HS-27A (cell line): ENCODE results near the gene CEACAM5.
"Not testable (repeated sequence)": the region's sequence is repeated elsewhere in the genome, so short reads cannot be mapped to it uniquely, and the experiment has no call there.

Source experiments
- DNase-seq: peaks from one replicate; pipeline ENCODE4 v3.0.0-alpha.2; 2012; ENCODE audit warnings: low read depth, missing footprints

CEACAM5 gene

GRCh38 chr19:41740415-41741243, 32.2 kb downstream of the CEACAM5 start:
- no peak for DNase-seq

GRCh38 chr19:41741244-41741554, 32.8 kb downstream of the CEACAM5 start:
- DNase-seq, result no peak

GRCh38 chr19:41744850-41745249, 36.4 kb downstream of the CEACAM5 start:
- no peak for DNase-seq

- no peak for DNase-seq
These were observed 37.3 kb downstream of the CEACAM5 start for GRCh38 chr19:41745756-41746155.

GRCh38 chr19:41746593-41747227, 38.3 kb downstream of the CEACAM5 start:
- DNase-seq, result peak; percentile 23

- DNase-seq, result no peak
These were observed 39.6 kb downstream of the CEACAM5 start for GRCh38 chr19:41748012-41748411.

- DNase-seq, result not testable (repeated sequence)
These were observed 42.1 kb downstream of the CEACAM5 start for GRCh38 chr19:41750248-41751134.

GRCh38 chr19:41753159-41753558, 44.7 kb downstream of the CEACAM5 start:
- peak; percentile 12 for DNase-seq

GRCh38 chr19:41753936-41754529, 45.6 kb downstream of the CEACAM5 start:
- peak; percentile 24 for DNase-seq

GRCh38 chr19:41755328-41755913, 47.0 kb downstream of the CEACAM5 start, which contains the start of gene CEACAM6:
CEACAM6 (plus strand) TSS chr19:41755530; CDS start chr19:41755639, 109 bp downstream.
- no peak for DNase-seq

- DNase-seq, result no peak
These were observed 50.4 kb downstream of the CEACAM5 start for GRCh38 chr19:41758846-41759245.

- DNase-seq, result no peak
These were observed 58.7 kb downstream of the CEACAM5 start for GRCh38 chr19:41767115-41767514.

GRCh38 chr19:41768105-41768504, 59.7 kb downstream of the CEACAM5 start:
- DNase-seq, result not testable (repeated sequence)

GRCh38 chr19:41769608-41770007, 61.2 kb downstream of the CEACAM5 start:
- no peak for DNase-seq

- DNase-seq, result no peak
These were observed 63.0 kb downstream of the CEACAM5 start for GRCh38 chr19:41771410-41771809.

GRCh38 chr19:41774515-41774980, 66.1 kb downstream of the CEACAM5 start:
- DNase-seq, result no peak

GRCh38 chr19:41776700-41777099, 68.3 kb downstream of the CEACAM5 start:
- no peak for DNase-seq
